OCI-LY1 (cell line): ENCODE measurements around the gene FTO.

ENCODE experiments used
- EZH2 ChIP-seq: fragments of 200-600 bp; sonication (generic), shearing (Covaris generic); IDR thresholded peaks from 2 replicates; pipeline ENCODE4 v1.8.0; 2017; ENCODE audit warnings: borderline replicate concordance, mixed run types, mild to moderate bottlenecking, antibody characterized with exemption, low read length, moderate library complexity, mixed read lengths
- TF ChIP-seq, protein P1 (sequence below): fragments of 200-600 bp; sonication (generic), shearing (Covaris generic); IDR thresholded peaks from 2 replicates; pipeline ENCODE4 v1.5.1; 2017; ENCODE audit warnings: mild to moderate bottlenecking, antibody characterized with exemption, low read length, moderate library complexity, mixed read lengths

DNA sequence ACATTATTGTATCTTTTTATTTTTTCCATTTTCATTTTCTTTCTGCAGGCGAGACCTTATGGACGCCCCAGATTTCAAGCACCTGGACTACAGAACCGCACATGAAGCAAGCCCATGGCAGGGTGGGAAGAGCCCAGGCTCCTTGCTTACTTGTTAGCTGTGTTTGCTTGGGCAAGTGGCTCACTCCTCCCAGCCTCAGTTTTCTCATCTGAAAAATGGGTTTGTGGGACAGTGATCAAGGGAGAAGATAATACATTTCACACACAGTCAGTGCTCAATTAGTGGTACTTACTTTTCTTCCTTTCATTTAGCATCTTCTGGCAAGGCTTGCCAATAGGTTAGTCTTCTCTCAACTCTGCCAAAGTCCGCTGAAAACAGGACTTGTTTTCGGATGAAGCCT is 465.2 kb downstream of the FTO start:
- TF ChIP-seq, protein P1, sequence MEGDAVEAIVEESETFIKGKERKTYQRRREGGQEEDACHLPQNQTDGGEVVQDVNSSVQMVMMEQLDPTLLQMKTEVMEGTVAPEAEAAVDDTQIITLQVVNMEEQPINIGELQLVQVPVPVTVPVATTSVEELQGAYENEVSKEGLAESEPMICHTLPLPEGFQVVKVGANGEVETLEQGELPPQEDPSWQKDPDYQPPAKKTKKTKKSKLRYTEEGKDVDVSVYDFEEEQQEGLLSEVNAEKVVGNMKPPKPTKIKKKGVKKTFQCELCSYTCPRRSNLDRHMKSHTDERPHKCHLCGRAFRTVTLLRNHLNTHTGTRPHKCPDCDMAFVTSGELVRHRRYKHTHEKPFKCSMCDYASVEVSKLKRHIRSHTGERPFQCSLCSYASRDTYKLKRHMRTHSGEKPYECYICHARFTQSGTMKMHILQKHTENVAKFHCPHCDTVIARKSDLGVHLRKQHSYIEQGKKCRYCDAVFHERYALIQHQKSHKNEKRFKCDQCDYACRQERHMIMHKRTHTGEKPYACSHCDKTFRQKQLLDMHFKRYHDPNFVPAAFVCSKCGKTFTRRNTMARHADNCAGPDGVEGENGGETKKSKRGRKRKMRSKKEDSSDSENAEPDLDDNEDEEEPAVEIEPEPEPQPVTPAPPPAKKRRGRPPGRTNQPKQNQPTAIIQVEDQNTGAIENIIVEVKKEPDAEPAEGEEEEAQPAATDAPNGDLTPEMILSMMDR = no peak
- no peak for TF ChIP-seq EZH2
